Parathyroid adenoma (tissue), 2 donors: Measurements from ENCODE around the gene PSAP.
A peak's percentile ranks its signal among the peaks of the same experiment; 100 is the strongest.

Experiments used
- H2AFZ ChIP-seq: fragments of 300-600 bp; sonication (generic); one replicate; pipeline ENCODE4 v1.7.0; 2017; ENCODE audit warnings: antibody characterized with exemption, mild to moderate bottlenecking
- H3K27ac ChIP-seq: fragments of 300-600 bp; sonication (generic); one replicate; pipeline ENCODE4 v1.7.0; 2017
- H3K27me3 ChIP-seq: fragments of 300-600 bp; sonication (generic); one replicate; pipeline ENCODE4 v1.7.0; 2017; ENCODE audit warnings: low read length; ENCODE audit not compliant: control insufficient read depth, insufficient read depth
- H3K36me3 ChIP-seq: fragments of 300-600 bp; sonication (generic); one replicate; pipeline ENCODE4 v1.7.0; 2017; ENCODE audit warnings: low read length; ENCODE audit not compliant: control insufficient read depth, insufficient read depth
- H3K4me1 ChIP-seq: fragments of 300-600 bp; sonication (generic); one replicate; pipeline ENCODE4 v1.7.0; 2017; ENCODE audit warnings: control low read depth
- H3K4me2 ChIP-seq: fragments of 300-600 bp; sonication (generic); one replicate; pipeline ENCODE4 v1.7.0; 2017; ENCODE audit warnings: low read length
- H3K4me3 ChIP-seq: fragments of 300-600 bp; sonication (generic); one replicate; pipeline ENCODE4 v1.7.0; 2017; ENCODE audit warnings: low read depth, low read length
- H3K79me2 ChIP-seq: fragments of 300-600 bp; sonication (generic); one replicate; pipeline ENCODE4 v1.7.0; 2017; ENCODE audit warnings: control low read depth
- H3K9ac ChIP-seq: fragments of 300-600 bp; sonication (generic); one replicate; pipeline ENCODE4 v1.7.0; 2017; ENCODE audit warnings: mild to moderate bottlenecking
- H3K9me3 ChIP-seq: fragments of 300-600 bp; sonication (generic); one replicate; pipeline ENCODE4 v1.7.0; 2017; ENCODE audit warnings: low read length; ENCODE audit not compliant: control insufficient read depth
- CTCF ChIP-seq: fragments of 300-600 bp; sonication (generic); IDR thresholded peaks from one replicate; pipeline ENCODE4 v1.7.0; 2017; ENCODE audit warnings: antibody characterized with exemption, mild to moderate bottlenecking
- donor health status: primary hyperparathyroidism.

Gene PSAP

GRCh38 chr10:71773221-71773971 lies 77.7 kb downstream of the PSAP start, which contains the start of gene VSIR:
TSS of gene VSIR (minus strand) at chr10:71773520. CDS start at chr10:71773439, 81 bp downstream.
- Histone ChIP-seq H2AFZ (peak within 1 kb of the TSS; percentile 45), H3K27me3 (no peaks in the 10 kb centered on the region), H3K4me3 (peak within 1 kb of the TSS; percentile 54), H3K9ac (no peak within 1 kb of the TSS), H3K27ac (peak within 1 kb of the TSS; percentile 56), H3K4me1 (peaks cover 3% of the 10 kb centered on the region), H3K4me2 (peak within 1 kb of the TSS; percentile 73), H3K36me3 (no peaks in the 10 kb centered on the region), H3K9me3 (no peaks in the 10 kb centered on the region), H3K79me2 (peaks cover 5% of the 10 kb centered on the region)
- peak; percentile 87 for TF ChIP-seq CTCF

GRCh38 chr10:71772832-71773220 lies 78.2 kb downstream of the PSAP start:
- peak overlapping the region; percentile 54 for H3K4me3 ChIP-seq
- no peaks in the 10 kb centered on the region for H3K36me3 ChIP-seq
- peak overlapping the region; percentile 73 for H3K4me2 ChIP-seq
- H3K9ac ChIP-seq = no peak overlapping the region
- H3K27ac ChIP-seq = peak overlapping the region; percentile 56
- no peaks in the 10 kb centered on the region for H3K27me3 ChIP-seq
- peaks cover 3% of the 10 kb centered on the region for H3K79me2 ChIP-seq
- no peak overlapping the region for H2AFZ ChIP-seq
- H3K9me3 ChIP-seq = no peaks in the 10 kb centered on the region
- peaks cover 3% of the 10 kb centered on the region for H3K4me1 ChIP-seq
- TF ChIP-seq CTCF = no peak

GRCh38 chr10:71771821-71772617 lies 79.0 kb downstream of the PSAP start:
- H3K27ac ChIP-seq = peak overlapping the region; percentile 56
- no peaks in the 10 kb centered on the region for H3K36me3 ChIP-seq
- H3K4me2 ChIP-seq = peak overlapping the region; percentile 4
- peaks cover 3% of the 10 kb centered on the region for H3K4me1 ChIP-seq
- no peak for TF ChIP-seq CTCF
- H3K4me3 ChIP-seq = peak overlapping the region; percentile 54
- H3K27me3 ChIP-seq = no peaks in the 10 kb centered on the region
- no peak overlapping the region for H2AFZ ChIP-seq
- H3K9me3 ChIP-seq = no peaks in the 10 kb centered on the region
- H3K79me2 ChIP-seq = peaks cover 3% of the 10 kb centered on the region
- H3K9ac ChIP-seq = no peak overlapping the region

GRCh38 chr10:71771204-71771603 lies 79.8 kb downstream of the PSAP start:
- Histone ChIP-seq H2AFZ (no peak overlapping the region), H3K36me3 (no peaks in the 10 kb centered on the region), H3K9me3 (no peaks in the 10 kb centered on the region), H3K4me3 (no peak overlapping the region), H3K4me1 (peaks cover 3% of the 10 kb centered on the region), H3K27ac (peak overlapping the region; percentile 37), H3K9ac (no peak overlapping the region), H3K79me2 (peaks cover 3% of the 10 kb centered on the region), H3K27me3 (no peaks in the 10 kb centered on the region), H3K4me2 (no peak overlapping the region)
- TF ChIP-seq CTCF = no peak
